HepG2 (cell line): ENCODE data around the gene BORCS5. TPM values are rescaled to one million over a fixed set of nuclear protein-coding genes. Genes with fewer than 3 reads are reported as not detected.
A peak's percentile ranks its signal among the peaks of the same experiment; 100 is the strongest.

ENCODE experiments used
- AHDC1 ChIP-seq: sonication (generic); formaldehyde crosslinking; IDR thresholded peaks from 2 replicates; pipeline ENCODE4 v1.5.1; 2020; ENCODE audit warnings: mild to moderate bottlenecking, missing genetic modification reagents, borderline replicate concordance
- SOX6 ChIP-seq, 2 experiments: fragments of 450-650 bp in 1 of 2; sonication (generic) in 1 of 2; formaldehyde crosslinking in 1 of 2; IDR thresholded peaks; 2 replicates each; pipeline versions ENCODE4 v1.4.0 to v1.6.1; 2017 to 2020; ENCODE audit warnings: antibody characterized with exemption in 1 of 2, mild to moderate bottlenecking in 1 of 2, missing genetic modification reagents in 1 of 2
- TRIM22 ChIP-seq: fragments of 450-650 bp; IDR thresholded peaks from 2 replicates; pipeline ENCODE4 v1.6.1; 2017
- ZBTB40 ChIP-seq, 2 experiments: fragments of 450-650 bp in 1 of 2; sonication (generic) in 1 of 2; formaldehyde crosslinking in 1 of 2; IDR thresholded peaks; 2 replicates each; pipeline versions ENCODE4 v1.6.1 to v1.8.0; 2016 to 2022; ENCODE audit warnings: antibody characterized with exemption in 1 of 2, mild to moderate bottlenecking in 1 of 2, missing genetic modification reagents in 1 of 2
- polyA plus RNA-seq, 8 experiments: library from polyadenylated mRNA; depleted of rRNA in 3 of 8; stranded (reverse) in 7 of 8; unstranded in 1 of 8; fragments of >200 nt; fragmentation: Illumina TruSeq in 4 of 8; extraction: Trizol in 4 of 8; gene quantifications; 2 replicates each; pipeline versions ENCODE4 v1.2.1 to v1.2.3, GENCODE V29; 2011 to 2016; ENCODE audit warnings: low read depth in 4 of 8, missing spikeins in 1 of 8, mixed read lengths in 1 of 8; ENCODE audit not compliant: insufficient read depth in 1 of 8
- total RNA-seq, 5 experiments: library from RNA; depleted of rRNA; stranded (reverse); fragments of >200 nt; fragmentation: Illumina TruSeq; extraction: Trizol; gene quantifications; 2 replicates each; pipeline ENCODE4 v1.2.3, GENCODE V29; 2016; ENCODE audit warnings: low read depth in 1 of 5

Gene BORCS5
- total and polyA plus RNA-seq, 2 of the 13 experiments (the other 11 are each of a cell fraction or from before 2014, with no cell fraction given), result 3.9 to 4.7 TPM

GRCh38 chr12:12380949-12381593 is 24.2 kb downstream of the BORCS5 start (continued):
- peak; percentile 86; the same call in 1 of the 2 replicates for TF ChIP-seq AHDC1 (CRISPR knock-in tag)
- no peak for TF ChIP-seq ZBTB40 (IDR thresholded peaks at IDR 0.05)
- TF ChIP-seq ZBTB40 (CRISPR knock-in tag; IDR thresholded peaks at IDR 0.05), result no peak
- TF ChIP-seq TRIM22, result no peak
- TF ChIP-seq SOX6 (IDR thresholded peaks at IDR 0.05), result no peak
- TF ChIP-seq SOX6 (CRISPR knock-in tag; IDR thresholded peaks at IDR 0.05), result peak; percentile 61; the same call in 1 of the 2 replicates
